Renal pelvis (tissue), 3 donors: Measurements from ENCODE around the gene OR5B12. TPM values are rescaled to one million over a fixed set of nuclear protein-coding genes. Genes with fewer than 3 reads are reported as not detected.

Source experiments
- polyA plus RNA-seq, 3 donors: library from polyadenylated mRNA; unstranded; fragments of 120-200 nt; gene quantifications; one replicate each; pipeline ENCODE4 v1.2.1, GENCODE V29; 2013; ENCODE audit not compliant: insufficient read length in 3 of 3

OR5B12 gene
- polyA plus RNA-seq, 3 donors: 0.09 TPM; not detected in 2

Other genes with a start within 250 kb of the OR5B12 start
- gene OR1S2, start 238.1 kb downstream of the OR5B12 start, polyA plus RNA-seq: not detected
- not detected for gene OR1S1, start 229.5 kb downstream of the OR5B12 start, polyA plus RNA-seq
- gene OR10Q1, start 213.3 kb downstream of the OR5B12 start, polyA plus RNA-seq: not detected
- gene OR10W1, start 174.0 kb downstream of the OR5B12 start, polyA plus RNA-seq: not detected
- gene OR5B17, start 83.2 kb downstream of the OR5B12 start, polyA plus RNA-seq: not detected
- gene OR5B3, start 35.4 kb downstream of the OR5B12 start, polyA plus RNA-seq: not detected
- under 1 TPM; 0.06 to 0.13 (median 0.13) TPM for gene OR5B2, start 14.1 kb downstream of the OR5B12 start, polyA plus RNA-seq
- gene OR5B21, start 65.9 kb upstream of the OR5B12 start, polyA plus RNA-seq: not detected
- gene LPXN, start 133.6 kb upstream of the OR5B12 start, polyA plus RNA-seq: 1 to 10 TPM; 8.0 to 8.9 (median 8.7) TPM
- gene ZFP91, start 136.8 kb upstream of the OR5B12 start, polyA plus RNA-seq: 10 to 100 TPM; 56.6 to 63.1 (median 61.3) TPM
- gene CNTF, start 180.4 kb upstream of the OR5B12 start, polyA plus RNA-seq: 1 to 10 TPM in 2 of 3 donors, under 1 TPM in 1; 0.88 to 1.6 (median 1.6) TPM